Activated CD8-positive, alpha-beta memory T cell treated with anti-CD3 and anti-CD28 coated beads for 4 hours (primary cell): ENCODE measurements around the gene CLK1.
"Not testable (repeated sequence)": the region's sequence is repeated elsewhere in the genome, so short reads cannot be mapped to it uniquely, and the experiment has no call there.

Experiments
- DNase-seq, 2 donors: peaks; one replicate each; pipeline ENCODE4 v3.0.0-alpha.2; 2020; ENCODE audit warnings: low read depth in 2 of 2

Gene CLK1

GRCh38 chr2:200851398-200852248 is 12.8 kb downstream of the CLK1 start:
- DNase-seq = no peak

DNA sequence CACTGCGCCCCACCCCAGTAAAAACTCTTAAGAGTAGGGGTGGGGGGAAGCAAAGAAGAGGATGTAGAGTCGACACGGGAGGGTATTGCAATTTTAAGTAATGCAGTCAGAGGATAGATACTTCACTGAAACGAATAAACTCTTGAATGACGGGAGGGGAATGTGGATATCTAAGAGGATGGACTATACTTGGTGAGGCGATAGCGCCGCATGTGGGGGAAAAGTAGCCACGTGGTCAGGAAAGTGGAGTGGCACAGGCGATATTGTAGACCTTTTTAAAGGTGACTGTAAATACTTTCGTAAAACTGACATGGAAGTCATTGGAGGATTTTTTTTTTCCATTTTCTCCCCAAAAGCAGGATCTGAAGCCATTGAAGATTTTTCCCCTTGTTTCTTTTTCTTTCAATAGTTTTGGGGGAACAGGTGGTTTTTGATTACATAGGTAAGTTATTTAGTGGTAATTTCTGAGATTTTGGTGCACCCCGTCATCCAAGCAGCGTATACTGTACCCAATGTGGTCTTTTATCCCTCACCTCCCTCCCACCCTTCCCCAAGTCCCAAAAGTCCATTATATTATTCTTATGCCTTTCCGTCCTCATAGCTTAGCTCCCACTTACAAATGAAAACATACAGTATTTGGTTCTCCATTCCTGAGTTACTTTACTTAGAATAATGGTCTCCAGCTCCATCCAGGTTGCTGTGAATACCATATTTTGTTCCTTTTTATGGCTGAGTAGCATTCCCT is 13.8 kb downstream of the CLK1 start:
- DNase-seq = no peak

DNA sequence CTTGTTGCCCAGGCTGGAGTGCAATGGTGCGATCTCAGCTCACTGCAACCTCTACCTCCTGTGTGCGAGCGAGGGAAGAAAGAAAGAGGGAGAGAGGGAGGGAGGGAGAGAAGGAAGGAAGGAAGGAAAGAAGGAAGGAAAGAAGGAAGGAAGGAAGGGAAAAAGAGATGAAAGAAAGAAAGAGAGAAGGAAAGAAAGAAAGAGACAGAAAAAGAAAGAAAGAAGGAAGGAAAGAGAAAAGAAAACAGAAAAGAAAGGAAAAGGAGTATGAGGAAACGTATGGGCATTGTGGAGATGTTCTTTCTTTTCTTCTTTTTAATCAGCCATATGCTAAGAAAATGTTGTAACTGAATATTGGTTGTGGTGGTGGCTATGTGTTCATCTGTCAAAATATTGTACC is 16.5 kb downstream of the CLK1 start:
- DNase-seq = no peak

DNA sequence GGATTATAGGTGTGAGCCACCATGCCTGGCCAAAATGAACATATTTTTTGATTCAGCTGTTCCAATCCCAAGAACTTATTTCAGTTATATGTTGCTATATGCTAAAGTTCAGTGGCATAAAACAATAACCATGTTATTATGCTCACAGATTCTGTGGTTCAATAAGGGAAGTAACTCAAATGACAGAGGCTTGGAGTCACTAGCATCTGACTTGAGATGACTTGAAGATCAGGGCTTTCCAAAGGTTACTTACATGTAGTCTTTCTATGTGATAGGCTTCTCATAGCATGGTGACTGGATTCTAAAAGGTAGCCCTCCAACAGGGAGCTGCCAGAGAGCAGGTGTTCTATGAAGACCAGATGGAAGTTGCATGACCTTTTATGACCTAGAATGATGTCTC is 17.2 kb downstream of the CLK1 start:
- DNase-seq = no peak

- DNase-seq = no peak
Observed at GRCh38 chr2:200845669-200846325, 18.7 kb downstream of the CLK1 start.

DNA sequence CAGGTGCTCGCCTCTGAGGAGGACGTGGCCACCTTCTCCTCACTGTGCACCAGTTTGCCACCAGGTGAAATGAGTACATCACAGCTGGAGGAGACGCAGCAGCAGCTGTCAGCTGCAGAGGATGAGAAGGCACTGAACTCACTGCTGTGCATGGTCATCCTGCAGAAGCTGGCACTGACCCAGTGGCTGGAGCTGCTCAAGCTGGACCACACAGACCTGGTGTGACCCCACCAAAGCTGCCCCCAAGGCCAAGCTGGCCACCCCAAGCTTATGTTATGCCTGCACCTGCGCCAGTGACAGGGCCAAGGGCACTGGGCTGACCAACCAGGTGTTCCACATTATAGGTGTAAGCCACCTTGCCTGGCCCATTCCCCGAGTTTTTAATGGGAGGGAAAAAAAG is 19.3 kb downstream of the CLK1 start:
- no peak for DNase-seq

GRCh38 chr2:200843993-200844948 is 20.2 kb downstream of the CLK1 start:
- no peak for DNase-seq

DNA sequence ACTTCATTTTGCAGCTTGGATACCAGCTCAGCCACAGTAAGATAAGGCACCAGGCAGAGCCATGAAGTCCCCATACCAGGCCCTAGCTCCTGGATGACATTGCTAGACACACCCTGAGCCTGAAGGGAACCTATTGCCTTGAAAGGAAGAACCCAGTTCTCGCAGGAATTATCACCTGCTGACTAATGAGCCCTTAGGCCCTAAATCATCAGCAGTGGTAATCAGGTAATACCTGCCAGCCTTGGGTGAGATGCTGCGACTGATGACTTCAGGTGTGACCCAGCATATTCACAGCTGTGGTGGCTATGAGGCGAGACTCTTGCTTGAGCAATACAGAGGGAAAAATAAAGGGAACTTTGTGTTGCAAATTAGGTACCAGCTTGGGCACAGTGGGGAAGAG is 24.9 kb downstream of the CLK1 start:
- DNase-seq = no peak

DNA sequence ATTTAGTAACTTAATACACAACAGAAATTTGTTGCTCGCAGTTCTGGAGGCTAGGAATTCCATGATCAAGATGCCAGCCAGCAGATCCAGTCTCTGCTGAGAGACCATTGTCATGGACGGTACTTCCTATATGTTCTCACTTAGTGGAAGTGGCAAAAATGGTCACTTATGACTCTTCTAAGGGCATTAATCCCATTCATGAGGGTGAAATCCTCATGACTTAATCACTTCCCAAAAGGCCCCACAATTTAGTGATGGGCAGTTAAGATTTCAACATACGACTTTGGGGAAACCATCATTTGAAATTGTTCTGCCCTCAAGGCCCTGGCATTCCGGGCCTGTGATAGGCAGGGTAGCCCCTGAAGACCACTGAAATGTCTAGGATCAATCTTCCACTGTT is 29.8 kb downstream of the CLK1 start:
- DNase-seq = no peak

DNA sequence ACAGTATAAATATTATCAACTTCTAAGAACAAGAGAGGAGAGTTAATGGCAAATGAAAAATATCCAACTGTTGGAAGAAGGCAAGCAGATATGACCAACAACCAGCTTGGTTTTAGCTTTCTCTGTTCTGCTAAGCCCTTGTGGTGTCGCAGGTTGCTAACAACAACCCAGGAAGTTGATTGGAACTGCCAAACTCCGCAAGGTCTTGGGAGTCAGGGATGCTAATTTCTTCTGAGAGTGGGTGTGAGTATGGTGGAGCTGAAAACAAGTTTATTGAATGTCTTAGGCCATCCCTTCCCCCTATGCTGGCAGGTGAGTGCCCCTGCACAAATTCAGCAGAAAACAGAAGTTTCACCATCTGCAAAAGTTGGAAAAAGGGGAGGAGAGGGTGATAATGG is 35.2 kb downstream of the CLK1 start:
- no peak for DNase-seq

- no peak for DNase-seq
Observed at GRCh38 chr2:200828572-200829257, 35.7 kb downstream of the CLK1 start.

DNA sequence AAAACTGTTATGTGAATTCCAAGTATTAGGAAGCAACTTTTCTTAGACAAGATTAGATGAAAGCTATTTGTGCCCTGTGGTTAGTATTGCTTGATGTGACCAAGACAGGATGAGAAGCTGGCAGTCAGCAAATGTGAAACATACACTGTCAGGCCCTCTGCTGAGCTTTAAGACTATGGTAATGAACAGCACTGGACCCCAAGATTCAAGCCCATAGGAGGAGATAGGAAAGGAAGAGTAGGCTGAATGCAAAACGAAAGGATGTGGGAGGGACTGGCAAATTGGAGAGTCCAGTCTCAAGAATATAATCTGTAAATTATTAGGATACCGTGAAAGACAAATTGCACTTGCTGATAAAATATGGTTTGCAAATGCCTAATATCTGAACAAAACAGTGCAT is 36.4 kb downstream of the CLK1 start:
- DNase-seq = no peak

GRCh38 chr2:200821686-200822245 is 42.7 kb downstream of the CLK1 start:
- no peak for DNase-seq

DNA sequence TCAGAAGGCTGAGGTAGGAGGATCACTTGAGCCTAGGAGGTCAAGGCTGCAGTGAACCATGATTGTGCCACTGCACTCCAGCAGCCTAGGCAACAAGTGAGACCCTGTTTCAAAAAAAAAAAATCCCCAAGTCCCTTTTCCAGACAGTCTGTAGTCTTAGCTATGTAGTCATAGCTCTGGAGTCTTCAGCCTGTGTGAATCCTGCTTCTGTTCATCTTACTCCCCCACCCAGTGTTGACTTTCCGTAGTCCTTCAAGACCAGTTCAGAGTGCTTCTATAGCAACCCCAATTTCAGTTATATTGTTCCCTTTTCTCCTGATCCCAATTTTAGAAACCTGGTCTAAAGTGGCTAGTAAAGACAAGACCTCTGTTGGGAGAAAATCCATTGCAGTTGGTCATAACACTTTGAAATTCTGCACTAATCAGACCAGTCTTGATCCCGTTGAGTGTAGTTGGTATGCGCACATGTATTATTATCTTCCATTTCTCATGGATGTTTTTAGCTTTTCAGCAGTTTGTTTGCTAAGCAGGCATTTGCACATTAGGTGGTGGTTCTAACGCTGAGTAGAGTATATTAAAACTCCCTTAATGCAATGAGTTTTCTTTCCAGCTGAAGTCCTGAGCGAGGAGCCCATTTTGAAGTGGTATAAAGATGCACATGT is 43.8 kb downstream of the CLK1 start:
- no peak for DNase-seq

DNA sequence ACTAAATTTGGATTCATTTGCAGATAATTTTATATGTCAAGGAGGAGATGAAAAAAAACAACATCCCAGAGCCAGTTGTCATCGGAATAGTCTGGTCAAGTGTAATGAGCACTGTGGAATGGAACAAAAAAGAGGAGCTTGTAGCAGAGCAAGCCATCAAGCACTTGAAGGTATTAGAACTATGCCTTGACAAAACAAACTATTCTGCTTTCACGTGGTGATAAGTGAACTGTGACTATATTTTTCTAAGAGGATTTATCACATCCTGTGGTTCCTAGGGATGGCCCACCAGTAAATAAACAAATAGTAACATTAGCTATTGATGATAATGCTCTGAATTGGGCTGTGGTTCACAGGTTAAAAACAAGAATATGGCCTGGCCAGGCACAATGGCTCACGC is 45.7 kb downstream of the CLK1 start:
- not testable (repeated sequence) for DNase-seq

GRCh38 chr2:200814917-200815316 is 49.5 kb downstream of the CLK1 start:
- DNase-seq = no peak

DNA sequence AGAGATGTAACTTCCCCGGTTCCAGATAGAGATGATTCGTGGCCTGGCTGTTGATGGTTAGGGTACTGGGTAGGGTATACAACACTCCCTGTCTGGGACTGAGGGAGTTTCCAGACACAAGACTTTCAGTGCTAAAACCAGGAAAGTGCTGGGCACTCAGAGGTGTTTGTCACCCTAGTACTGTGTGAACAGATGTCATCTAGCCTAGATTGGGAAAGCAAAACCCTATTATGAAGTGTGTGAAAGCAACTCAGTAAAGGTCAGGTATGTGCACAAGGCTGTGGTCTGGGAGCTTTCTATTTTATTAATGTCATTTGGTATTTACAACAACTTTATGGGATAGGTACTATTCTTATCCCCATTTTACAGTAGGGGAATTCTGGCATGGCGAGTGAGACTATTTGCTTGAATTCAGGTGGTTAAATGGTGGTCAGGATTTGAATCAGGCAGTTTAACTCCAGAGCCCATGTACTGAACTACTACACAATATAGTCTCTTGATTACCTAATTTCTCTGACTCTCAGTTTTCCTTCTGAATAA is 50.1 kb downstream of the CLK1 start:
- no peak for DNase-seq

DNA sequence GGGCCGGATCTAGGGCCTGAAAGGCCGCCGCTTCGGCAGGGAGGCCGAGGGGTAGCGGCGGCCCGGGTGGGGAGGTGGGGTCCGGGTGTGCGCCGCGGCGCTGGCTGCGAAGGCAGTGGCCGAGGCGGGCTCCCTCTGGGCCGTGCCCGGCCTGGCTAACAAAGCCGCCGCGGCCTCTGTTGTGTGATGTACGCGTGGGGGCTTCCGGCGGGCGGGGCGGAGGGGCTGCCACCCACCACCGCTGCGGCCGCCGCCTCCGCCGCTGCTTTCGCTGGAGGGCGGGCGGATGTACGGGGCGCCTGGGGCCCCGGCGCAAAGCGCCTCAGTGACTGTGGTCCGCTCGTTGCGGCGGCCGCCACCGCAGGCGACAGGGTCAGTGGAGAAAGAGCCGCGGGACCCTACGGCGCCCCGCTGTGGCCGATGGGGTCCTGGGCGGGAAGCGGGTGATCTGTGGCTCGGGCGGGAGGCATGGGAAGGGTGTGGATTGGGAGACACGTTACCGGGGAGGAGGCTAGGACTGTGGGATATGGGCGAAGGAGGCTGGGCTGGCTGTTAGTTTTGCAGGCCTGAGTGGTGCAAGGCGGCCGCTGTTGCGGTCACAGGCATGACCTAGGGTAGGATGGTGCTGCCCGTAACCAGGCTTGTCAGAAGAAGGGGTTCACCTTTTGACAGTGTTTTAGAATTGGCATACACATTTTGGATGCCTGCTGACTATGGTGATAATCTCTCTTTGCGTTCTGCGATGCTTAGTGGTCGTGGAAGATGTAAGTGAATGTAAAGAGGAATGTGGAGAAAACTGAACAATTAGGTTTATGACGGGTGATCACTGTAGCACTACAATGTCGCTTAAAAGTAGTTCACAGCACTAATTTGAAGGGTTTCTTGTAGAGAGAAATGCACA is 52.1 kb downstream of the CLK1 start:
- peak; percentile 39 to 50 for DNase-seq
